Measurements from ENCODE around the gene MCOLN3.
"Not testable (repeated sequence)": the region's sequence is repeated elsewhere in the genome, so short reads cannot be mapped to it uniquely, and the experiment has no call there.

Gene MCOLN3

DNA sequence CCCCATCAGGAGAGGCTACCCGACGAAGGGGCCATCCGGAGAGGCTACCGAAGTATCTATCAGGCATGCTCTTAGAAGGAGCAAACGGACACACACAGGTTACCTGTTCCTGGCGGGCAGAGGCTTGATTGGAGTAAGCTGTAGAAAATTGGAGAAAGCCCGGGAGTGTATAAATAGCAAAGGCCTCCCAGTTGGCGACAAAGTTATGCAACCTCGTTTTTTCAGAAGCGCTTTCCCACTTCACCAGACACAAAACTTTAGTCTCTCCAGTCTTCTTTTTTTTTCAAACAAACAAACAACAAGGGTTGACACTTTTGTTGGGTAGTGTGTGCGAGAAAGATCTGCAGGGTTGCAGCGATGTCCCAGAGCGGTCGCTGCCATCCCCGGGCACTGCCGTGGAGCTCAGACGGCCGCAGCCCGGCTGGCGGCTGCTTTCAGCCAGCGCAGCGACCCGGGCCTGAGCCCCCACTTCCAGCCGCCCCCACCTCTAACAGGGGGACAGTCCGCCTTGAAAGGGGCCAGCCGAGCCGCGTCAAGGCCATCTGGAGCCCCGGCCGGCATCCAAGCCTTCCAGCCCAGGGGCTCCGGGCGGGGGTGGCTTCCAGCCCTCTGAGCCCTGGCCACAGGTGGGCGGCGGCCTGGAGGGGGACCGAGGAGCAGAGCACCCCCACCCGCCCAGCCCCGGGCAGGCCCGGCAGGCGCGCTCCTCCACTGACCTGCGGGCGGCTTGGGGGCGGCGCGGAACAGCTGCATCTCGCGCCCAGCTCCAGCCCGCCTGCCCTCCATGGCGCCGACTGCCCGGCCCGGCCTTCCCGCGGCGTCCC lies 616 bp downstream of the MCOLN3 start:
- no peak for DNase-seq

DNA sequence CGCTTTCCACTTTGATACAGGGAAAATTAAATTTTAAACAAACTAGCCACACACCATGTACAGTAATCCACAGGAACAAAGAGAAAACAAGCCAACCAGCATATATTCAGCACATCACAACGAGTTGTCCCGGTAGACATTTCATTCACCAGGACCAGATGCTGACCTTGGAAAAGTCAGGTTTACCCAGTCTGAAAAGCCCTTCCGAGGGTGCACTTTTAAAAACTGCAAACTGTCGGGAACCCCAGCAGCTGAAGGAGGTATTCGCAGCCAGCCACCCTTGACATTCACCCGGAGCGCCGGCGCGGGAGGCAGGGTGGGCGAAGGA lies 1.2 kb downstream of the MCOLN3 start:
- DNase-seq, result no peak

DNA sequence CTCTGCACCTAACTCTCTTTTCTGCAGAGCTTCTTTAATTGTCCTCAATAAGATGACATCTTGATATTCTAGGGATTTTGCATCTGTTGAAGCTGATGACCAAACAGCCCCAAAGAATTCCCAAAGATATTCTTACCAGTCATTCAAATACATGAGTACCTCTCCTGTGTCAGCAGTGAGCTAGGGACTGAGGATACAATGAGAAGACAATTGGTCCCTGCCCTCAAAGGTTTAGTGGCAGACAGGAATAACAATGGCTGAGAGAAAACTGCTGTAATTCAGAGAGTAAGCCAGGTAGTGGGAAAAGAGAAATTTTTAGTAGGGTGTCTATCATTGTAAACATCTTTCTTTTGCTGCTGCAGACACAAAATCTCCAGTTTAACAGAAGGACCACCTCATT lies 5.9 kb downstream of the MCOLN3 start:
- DNase-seq, result no peak

DNA sequence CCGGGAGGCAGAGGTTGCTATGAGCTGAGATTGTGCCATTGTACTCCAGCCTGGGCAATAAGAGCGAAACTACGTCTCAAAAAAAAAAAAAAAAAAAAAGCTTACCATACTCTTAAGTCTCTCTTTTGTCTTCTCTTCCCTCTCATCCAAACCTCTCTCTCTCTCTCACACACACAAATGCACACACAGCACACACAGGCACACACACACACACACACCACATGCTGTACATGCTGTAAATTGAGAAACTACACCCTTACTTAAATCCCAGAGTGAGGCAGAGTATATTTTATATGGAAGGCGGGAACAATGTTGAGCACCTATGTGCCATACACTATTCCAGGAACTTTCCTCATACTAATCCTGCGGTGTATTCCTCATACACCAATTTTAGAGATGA lies 6.5 kb downstream of the MCOLN3 start:
- no peak for DNase-seq

DNA sequence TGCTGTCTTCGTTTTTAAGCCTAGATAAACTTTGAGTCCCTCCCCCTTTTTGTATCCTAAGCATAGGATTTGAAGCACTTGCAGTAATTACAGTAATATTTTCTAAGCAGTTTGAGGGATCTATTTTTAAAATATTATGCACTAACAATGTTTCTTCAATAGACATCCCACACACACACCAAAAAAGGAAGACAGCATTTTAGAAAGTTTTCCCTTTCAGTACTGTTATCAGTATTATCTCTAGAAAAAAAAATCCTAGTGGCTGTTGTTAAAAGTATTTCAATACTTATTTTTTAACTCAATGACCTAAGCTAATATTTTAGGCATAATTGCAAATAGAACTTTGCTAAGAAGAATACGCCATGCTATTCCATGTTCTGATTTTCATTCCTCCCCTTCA lies 15.1 kb downstream of the MCOLN3 start:
- no peak for DNase-seq

DNA sequence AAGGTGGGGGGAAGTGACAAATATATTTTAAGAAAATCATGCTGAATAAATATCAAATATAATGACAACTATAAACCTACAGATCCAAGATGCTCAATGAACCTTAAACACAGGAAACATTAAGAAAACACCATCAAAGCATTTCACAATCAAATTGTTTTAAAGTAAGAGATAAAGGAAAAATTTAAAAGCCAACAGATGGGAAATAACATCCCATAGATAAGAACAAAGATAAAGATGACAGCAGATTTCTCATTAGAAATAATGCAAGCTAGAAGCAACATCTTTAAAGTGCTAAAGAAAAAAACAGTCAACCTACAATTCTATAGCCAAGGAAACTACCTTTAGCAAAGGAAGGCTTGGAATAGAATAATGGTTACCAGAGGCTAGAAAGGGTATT lies 17.8 kb downstream of the MCOLN3 start:
- DNase-seq, result no peak

DNA sequence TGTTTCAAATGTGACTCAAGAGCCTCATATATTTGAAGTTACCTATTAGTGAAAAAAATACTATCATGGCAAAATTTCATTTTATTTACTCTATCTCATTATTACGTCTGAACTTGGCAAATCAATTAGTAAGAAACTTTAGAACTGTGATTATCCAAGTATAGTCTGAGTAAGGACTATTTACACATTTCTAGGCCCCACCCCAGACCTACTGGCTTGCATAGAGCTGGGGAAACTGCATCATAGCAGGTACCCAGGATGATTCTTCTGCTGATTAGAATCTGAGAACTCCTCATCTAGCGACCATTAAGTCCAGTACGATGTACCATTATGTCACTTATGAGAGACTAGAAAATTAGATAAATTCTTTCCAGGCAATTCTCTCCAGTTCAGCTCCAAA lies 20.1 kb downstream of the MCOLN3 start:
- DNase-seq, result no peak

DNA sequence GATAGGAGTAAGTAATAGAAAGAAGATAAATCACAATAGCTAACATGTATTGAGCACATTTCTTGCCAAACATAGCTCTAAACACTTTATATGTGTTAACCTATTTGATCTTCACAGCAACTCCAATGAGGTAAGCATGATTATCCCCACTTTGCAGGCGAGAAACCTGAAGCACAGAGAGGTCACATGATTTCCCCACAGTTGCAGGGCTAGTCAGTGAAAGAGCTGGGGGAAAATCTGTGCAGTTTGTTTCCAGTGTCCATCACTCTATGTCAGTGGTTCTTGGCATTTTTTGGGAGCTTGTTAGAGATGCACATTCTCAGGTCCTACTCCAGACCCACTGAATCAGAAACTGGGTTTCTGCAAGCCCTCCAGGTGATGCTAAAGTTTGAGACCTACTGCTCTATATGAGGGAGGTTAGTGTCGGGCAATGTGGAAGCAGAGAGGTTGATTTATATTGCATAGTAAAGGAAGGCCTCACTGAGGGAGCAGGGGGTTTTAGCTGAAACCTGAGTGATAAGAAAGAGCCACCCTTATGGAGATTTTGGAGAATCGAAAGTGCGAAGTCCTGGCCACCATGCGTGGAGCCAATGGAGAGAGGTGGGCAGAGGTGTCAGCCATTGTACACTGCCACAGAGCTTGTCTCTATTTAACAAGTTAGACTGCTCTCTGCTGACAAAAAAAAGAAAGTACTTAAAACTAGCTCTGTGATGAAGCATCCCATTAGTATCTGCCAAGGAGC lies 20.9 kb downstream of the MCOLN3 start:
- DNase-seq, result no peak

DNA sequence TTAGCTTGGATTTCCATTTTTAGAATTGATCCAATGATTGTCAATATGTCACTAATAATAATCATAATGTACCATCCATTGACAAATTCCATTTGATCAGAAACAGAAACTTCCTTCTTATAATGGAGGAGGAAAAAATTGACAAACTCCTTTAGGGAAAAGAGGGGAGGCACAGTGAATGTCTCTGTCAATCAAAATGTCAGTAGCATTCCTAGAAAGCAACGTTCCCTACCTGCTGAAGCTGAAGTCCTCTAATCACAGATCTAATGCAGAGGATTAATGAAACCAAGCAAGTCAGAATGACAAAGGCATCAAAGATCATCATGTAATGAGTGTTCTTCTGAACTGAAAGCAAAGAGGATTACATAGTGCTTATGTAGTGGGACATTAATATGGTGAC lies 22.4 kb downstream of the MCOLN3 start:
- no peak for DNase-seq

DNA sequence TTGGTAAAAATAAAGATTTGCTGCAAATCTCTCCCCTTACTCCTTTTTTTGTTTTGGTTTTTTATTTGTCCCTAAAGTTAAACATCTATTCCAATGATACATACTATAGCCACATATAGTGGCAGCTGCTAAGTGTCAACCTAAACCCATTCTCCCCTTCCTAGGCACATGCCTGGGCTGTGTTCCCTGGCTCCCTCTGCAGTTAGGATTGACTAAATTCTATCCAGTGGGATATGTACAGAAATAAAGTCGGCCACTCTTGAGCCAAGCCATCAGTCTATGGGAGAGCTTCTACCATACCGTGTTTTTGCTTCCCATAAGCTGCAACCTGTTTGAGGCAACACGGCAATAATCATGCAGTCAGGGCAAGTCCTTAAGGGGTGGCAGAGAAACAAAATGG lies 23.6 kb downstream of the MCOLN3 start:
- no peak for DNase-seq

DNA sequence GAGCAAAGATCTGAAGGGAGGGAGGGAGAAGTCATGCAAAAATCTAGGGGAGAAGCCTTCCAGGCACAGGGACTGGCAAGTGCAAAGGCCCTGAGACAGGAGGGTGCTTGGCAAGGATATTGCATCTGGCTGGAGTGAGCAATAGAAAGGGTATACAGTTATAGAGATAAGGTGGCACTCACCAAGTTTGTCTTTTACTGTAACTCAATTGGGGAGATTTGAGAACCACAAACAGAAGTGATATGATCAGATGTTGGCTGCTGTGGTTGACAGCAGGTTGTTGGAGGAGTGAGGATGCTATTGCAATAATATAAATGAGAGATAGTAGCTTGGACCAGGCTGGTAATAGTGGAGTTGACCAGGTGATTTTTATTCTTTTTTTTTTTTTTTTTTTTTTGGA lies 25.6 kb downstream of the MCOLN3 start:
- DNase-seq, result no peak

DNA sequence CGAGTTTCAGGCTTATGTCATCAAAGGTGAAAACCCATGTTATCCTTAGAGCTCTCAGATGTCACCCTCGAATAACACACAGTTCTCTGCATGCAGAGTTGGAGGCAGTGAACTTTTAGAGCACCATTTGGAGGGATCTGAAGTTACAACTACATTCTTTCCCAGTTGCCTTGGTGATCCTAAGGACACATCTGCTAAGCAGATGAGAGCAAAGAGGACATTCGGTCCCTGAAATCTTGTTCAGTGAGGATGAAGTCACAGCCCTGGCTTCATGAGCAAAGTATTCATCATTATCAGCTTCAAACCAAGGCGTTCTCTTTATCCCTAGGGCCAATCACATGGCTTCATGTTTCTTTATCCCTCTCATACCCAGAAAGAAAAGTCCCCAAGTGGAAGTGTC lies 28.3 kb downstream of the MCOLN3 start:
- no peak for DNase-seq

DNA sequence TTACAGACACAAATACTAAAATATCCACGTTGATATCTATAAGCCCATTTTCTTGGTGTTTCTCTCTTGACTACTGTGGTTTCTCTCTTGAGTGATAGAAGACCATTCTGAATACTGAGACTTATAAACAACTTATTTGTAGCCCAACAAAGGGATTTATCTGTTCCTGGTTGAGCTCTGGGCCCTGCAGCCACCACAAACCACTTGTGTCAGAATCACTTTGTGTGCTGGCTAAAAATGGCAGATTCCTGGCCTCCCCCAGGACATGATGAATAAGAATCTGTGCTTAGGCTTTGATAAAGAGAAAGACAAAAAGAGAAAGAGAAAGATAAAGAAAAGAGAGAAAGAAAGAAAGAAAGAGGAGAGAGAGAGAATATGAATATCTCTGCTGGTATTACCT lies 32.5 kb downstream of the MCOLN3 start:
- no peak for DNase-seq

DNA sequence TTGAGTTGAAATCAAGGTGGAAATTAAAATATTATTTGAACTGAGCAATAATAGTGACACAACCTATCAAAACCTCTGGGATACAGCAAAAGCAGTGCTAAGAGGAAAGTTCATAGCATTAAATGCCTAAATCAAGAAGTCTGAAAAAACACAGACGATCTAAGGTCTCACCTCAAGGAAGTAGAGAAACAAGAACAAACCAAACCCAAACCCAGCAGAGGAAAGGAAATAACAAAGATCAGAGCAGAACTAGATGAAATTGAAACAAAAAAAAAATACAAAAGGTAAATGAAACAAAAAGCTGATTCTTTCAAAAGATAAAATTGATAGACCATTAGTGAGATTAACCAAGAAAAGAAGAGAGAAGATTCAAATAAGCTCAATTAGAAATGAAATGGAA lies 42.7 kb downstream of the MCOLN3 start:
- not testable (repeated sequence) for DNase-seq

DNA sequence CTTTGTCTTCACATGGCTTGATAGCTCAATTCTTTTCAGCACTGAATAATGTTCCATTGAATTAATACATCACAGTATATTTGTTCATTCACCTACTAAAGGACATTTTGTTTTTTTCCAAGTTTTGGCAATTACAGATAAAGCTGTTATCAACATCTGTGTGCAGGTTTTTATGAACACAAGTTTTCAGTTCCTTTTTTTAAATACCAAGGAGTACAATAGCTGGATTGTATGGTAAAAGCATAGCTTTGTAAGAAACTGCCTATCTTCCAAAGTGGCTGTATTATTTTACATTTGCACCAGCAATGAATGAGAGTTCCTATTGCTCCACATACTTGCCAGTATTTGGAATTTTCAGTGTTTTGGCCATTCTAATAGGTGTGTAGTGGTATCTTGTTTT lies 46.6 kb downstream of the MCOLN3 start:
- no peak for DNase-seq

DNA sequence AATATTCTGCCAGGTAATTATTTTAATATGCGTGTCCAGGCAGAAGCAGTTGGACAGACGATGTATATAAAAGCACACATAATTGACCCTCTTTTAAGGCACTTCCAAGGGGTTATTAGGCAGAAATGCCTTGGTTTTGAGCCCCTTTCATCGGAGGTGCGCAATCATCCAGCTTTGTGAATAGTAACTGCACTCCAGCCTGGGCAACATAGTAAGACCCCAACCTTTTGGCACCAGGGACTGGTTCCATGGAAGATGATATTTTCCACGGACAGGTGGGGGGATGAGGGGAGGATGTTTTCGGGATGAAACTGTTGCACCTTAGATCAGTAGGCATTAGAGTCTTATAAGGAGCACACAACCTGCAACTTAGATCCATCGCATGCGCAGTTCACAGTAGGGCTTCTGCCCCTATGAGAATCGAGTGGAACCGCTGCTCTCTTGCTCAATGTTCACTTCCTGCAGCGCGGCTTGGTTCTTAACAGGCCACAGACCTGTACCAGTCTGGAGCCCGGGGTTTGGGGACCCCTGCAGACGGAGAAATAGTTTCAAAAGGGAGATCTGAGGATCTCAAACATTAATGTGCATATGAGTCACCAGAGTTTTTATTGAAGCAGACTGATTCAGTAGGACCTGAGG lies 49.5 kb downstream of the MCOLN3 start:
- DNase-seq, result no peak

DNA sequence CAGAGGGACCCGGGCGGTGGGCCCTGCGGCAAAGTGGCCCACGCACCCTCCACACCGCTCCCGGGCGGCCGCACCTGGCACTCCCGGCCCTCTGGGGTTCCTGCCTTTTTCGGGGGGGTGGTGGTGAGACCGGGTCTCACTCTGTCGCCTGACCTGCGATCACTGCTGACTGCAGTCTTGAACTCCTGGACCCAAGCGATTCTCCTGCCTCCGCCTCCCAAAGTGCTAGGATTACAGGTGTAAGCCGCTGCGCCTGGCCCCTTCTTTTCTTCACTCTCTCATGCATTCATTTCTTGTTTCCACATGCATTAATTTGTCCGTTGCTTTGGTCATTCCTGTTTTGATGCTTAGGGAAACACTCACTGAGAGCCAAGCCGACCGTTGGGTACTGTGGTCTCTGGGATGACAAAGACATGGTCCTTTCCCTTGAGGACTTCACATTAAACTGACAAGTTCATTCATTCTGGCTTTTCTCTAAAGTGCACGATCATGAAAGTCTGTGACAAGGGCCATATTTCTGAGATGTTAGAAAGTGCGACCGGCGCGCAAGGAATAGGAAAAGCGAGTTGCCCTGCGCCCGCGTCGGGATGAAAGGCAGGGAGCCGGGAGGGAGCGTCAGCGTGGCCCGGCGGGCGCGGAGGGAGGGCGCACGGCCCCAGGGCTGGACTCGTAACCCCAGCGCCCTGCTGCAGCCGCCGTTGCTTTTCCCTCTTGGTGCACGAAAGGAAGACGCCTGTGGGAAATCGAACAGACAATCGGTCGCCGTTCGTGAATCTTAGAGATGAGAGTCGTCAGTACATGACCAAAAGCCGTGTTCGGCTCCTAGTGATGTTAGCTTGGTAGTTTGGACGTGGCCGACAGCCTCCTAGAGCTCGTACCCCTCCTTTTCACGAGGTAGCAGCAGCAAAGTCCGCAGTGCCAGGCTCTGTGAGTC lies 50.4 kb downstream of the MCOLN3 start:
- no peak for DNase-seq

DNA sequence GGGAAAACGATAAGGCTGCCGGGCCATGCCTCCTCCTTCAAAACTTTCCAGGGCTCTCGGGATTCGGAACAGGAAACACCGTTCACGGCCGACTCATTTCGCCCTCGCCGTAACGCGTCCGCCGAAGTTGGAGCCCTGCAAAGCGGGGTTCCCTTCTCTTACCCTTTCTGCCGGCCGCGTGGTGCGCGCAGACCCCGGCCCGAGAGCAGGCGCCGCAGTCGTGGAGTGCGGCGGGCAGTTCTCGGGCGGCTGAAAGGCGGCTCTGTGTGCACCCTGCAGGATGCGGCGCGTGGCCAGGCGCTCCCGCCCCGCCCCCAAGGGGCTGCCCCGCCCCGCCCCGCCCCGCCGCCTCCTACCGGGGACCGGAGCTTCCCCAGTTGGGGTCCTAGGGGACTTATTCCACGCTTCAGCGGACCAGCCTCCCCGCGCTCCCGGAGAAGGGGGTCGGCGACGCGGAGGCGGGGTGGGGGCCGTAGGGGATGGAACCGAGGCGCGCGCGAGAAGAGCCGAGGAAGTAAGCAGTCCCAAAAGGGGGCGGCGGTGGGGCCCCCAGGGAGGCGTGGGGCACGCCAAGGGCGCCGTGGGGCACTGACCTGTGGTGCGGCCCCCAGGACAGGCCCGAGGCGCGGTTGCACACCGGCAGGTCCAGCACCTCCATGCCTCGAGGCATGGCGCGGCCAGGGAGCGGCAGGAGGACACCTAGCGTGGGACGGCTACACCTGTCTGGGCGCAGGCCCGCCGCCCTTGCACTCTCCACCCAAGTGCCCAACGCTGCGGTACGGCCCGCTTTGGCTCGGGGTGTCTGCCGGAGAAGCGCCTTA lies 51.2 kb downstream of the MCOLN3 start, which contains the start of gene MCOLN2:
Gene MCOLN2 (minus strand): TSS at position 268 of the 821 bp plus-strand sequence. CDS start 241 bp downstream, at position 27.
- DNase-seq, result peak in 1 of 2 donors; percentile 30

DNA sequence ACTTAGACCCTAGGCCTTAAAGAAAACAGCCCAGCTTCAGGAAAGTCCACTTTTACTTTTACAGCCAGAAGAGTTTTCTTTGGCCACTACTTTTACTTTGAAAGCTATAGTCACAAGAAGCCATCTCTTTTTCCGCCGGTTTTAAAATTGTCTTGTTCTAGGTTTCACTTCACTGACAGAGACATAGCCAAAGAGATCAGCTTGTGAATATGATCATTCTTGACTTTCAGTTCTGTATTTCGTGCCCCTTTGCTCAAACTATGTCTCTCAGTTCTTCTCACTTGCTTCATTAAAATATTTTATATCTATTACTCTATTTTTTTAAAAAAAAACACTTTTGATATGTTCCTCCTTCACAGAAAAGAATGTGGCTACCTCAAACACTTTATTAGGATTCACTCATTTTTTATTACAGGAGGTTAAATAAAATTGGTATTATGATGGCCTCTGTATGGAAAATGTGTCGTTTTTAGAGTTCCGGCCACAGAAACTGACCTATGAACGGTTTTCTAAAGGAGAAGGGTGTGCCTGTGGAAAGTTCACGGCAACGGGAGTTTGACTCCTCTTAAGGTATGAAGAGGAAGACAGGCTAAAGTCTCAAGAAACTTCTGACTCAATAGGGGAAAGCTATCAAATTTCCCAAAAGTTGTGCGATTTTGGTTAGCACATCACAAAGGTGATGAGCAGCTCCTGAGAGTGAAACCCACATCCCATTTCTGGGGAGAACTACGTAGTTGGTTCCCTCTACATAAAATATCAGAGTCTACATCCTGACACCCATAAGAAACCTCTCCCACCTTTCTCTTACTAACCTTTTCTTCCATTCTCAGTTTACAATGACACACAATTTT lies 52.6 kb downstream of the MCOLN3 start:
- DNase-seq, result no peak

DNA sequence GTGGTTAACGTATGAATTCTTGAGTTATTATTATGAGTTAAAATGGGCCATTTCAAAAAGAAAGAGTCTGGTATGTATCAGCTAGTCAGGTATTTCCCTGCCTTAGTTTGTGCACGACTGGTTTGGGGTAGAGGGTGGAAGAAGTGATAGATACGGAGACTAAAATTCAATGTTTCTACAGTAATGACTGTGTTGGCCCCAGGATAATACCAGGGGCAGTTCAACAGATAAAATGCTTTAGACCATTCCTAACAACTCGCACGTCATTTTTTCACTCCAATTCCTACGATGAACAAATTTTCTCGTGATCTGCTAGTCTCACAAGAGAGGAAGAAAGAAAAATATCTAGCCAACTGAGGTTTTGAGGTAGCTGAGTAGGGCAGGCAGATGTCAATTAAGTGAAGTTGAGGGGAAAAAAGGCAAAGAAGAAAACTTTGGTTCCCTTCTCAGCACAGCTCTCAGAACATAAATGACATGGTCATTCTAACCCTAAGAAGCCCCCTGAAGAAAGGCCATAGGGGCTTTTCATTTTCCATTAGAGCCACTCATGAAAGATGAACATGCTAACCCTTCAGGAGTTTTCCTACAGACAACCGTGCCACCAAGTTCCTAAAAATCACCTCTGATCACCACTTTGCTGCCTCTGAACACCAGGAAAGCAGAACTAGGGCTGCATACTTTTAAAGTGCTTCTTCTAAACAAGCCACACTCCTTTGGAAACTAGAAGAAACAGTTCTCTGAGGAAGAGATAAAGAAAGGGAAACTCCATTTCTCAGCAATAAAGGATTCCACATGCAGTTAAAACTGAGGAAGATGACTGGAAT lies 57.0 kb downstream of the MCOLN3 start:
- DNase-seq, result no peak

All from hippocampal formation (tissue), 2 donors.